ENCODE results near the gene CENPN. TPM values are rescaled to one million over a fixed set of nuclear protein-coding genes. Genes with fewer than 3 reads are reported as not detected.

Gene CENPN
- total and polyA plus RNA-seq, 2 of the 13 experiments (the other 11 are each of a cell fraction or from before 2014, with no cell fraction given): 29.7 to 129 TPM

GRCh38 chr16:81077076-81077940 lies 70.3 kb downstream of the CENPN start, which contains the start of gene C16orf46 (continued):
- TF ChIP-seq HMGXB4 (CRISPR knock-in tag; IDR thresholded peaks at IDR 0.05; ENCODE audit: borderline replicate concordance in 1 of 2, low read depth in 1 of 2): peak; percentile 76 to 82; a peak in 3 of 4 replicates
- TF ChIP-seq ZNF580 (CRISPR knock-in tag; IDR thresholded peaks at IDR 0.05; ENCODE audit: borderline replicate concordance, low read depth): peak; percentile 68; the same call in 1 of the 2 replicates
- 0 out of 2 replicates have a peak, but pooled peaks have one; percentile 24 for TF ChIP-seq RNF2 (conservative IDR thresholded peaks at IDR 0.05; ENCODE audit: low read depth)
- 0 out of 2 replicates have a peak, but pooled peaks have one; percentile 35 for TF ChIP-seq ZNF709 (CRISPR knock-in tag; IDR thresholded peaks at IDR 0.05)
- TF ChIP-seq ATF7-NPFF (CRISPR knock-in tag; IDR thresholded peaks at IDR 0.05; ENCODE audit: low read depth): peak; percentile 93
- TF ChIP-seq ZSCAN31 (CRISPR knock-in tag; IDR thresholded peaks at IDR 0.05; ENCODE audit: low read depth): peak; percentile 66
- no peak for TF ChIP-seq MAF1 (CRISPR knock-in tag; IDR thresholded peaks at IDR 0.05; ENCODE audit: borderline replicate concordance)
- no peak for TF ChIP-seq ZNF841 (CRISPR knock-in tag; IDR thresholded peaks at IDR 0.05; ENCODE audit: borderline replicate concordance)
- TF ChIP-seq ZNF441 (CRISPR knock-in tag; IDR thresholded peaks at IDR 0.05; ENCODE audit: borderline replicate concordance): peak; percentile 84; the same call in 1 of the 2 replicates
- no peak; the same call in none of the 2 replicates for TF ChIP-seq ZNF549 (CRISPR knock-in tag; IDR thresholded peaks at IDR 0.05)
- TF ChIP-seq ZBTB20 (CRISPR knock-in tag; IDR thresholded peaks at IDR 0.05; ENCODE audit: borderline replicate concordance, low read depth): no peak; the same call in 1 of the 2 replicates
- TF ChIP-seq TP53 (CRISPR knock-in tag; conservative IDR thresholded peaks at IDR 0.05): 0 out of 2 replicates have a peak, but pooled peaks have one; percentile 40
- TF ChIP-seq SRY (CRISPR knock-in tag; IDR thresholded peaks at IDR 0.05): peak; percentile 98; the same call in 1 of the 2 replicates
- TF ChIP-seq ZNF780A (CRISPR knock-in tag; IDR thresholded peaks at IDR 0.05): no peak
- TF ChIP-seq CHCHD3 (CRISPR knock-in tag; IDR thresholded peaks at IDR 0.05): 0 out of 2 replicates have a peak, but pooled peaks have one; percentile 78
- TF ChIP-seq PREB (CRISPR knock-in tag; IDR thresholded peaks at IDR 0.05): no peak
- TF ChIP-seq ZFP36L1 (CRISPR knock-in tag; IDR thresholded peaks at IDR 0.05): peak; percentile 77; the same call in 1 of the 2 replicates
- no peak for TF ChIP-seq DPF2 (CRISPR knock-in tag; IDR thresholded peaks at IDR 0.05; ENCODE audit: borderline replicate concordance, low read depth)
- no peak; the same call in 1 of the 2 replicates for TF ChIP-seq ZNF576 (CRISPR knock-in tag; IDR thresholded peaks at IDR 0.05)
- TF ChIP-seq ZNF264 (CRISPR knock-in tag; IDR thresholded peaks at IDR 0.05): peak; percentile 69; the same call in 1 of the 2 replicates
- TF ChIP-seq ZNF672 (CRISPR knock-in tag; IDR thresholded peaks at IDR 0.05): no peak
- no peak for TF ChIP-seq CHD2 (IDR thresholded peaks at IDR 0.05; ENCODE audit: low read depth, low read length)
- TF ChIP-seq, protein P1, sequence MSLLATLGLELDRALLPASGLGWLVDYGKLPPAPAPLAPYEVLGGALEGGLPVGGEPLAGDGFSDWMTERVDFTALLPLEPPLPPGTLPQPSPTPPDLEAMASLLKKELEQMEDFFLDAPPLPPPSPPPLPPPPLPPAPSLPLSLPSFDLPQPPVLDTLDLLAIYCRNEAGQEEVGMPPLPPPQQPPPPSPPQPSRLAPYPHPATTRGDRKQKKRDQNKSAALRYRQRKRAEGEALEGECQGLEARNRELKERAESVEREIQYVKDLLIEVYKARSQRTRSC (CRISPR knock-in tag; IDR thresholded peaks at IDR 0.05; ENCODE audit: low read depth): no peak
- peak; percentile 59; the same call in 1 of the 2 replicates for TF ChIP-seq SATB2 (CRISPR knock-in tag; IDR thresholded peaks at IDR 0.05)
- peak; percentile 81; the same call in 1 of the 2 replicates for TF ChIP-seq ZNF331 (CRISPR knock-in tag; IDR thresholded peaks at IDR 0.05)

Data from HepG2 (cell line).